Nephron progenitor cell (in vitro differentiated cells): ENCODE results near the gene RNPS1.
A peak's percentile ranks its signal among the peaks of the same experiment; 100 is the strongest.

Experiments
- DNase-seq: peaks from one replicate; pipeline ENCODE4 v3.0.0; 2021
- H3K27ac Mint-ChIP-seq: 2 replicates; pipeline ENCODE4 v1.8.0; 2021; ENCODE audit warnings: mild to moderate bottlenecking, moderate library complexity, mixed read lengths
- H3K27me3 Mint-ChIP-seq: 2 replicates; pipeline ENCODE4 v1.8.0; 2021; ENCODE audit warnings: mild to moderate bottlenecking, low read depth, mixed read lengths; ENCODE audit not compliant: poor library complexity
- H3K36me3 Mint-ChIP-seq: 2 replicates; pipeline ENCODE4 v1.8.0; 2021; ENCODE audit warnings: low read depth, mixed read lengths
- H3K4me1 Mint-ChIP-seq: 2 replicates; pipeline ENCODE4 v1.8.0; 2021; ENCODE audit warnings: mixed read lengths
- H3K4me3 Mint-ChIP-seq: 2 replicates; pipeline ENCODE4 v1.8.0; 2021; ENCODE audit warnings: mild to moderate bottlenecking, moderate library complexity, mixed read lengths
- H3K9me3 Mint-ChIP-seq: 2 replicates; pipeline ENCODE4 v1.8.0; 2021; ENCODE audit warnings: mild to moderate bottlenecking, moderate library complexity, mixed read lengths
- CTCF ChIP-seq: fragments of 200-600 bp; sonication (generic); IDR thresholded peaks from 2 replicates; pipeline ENCODE4 v1.5.0; 2021; ENCODE audit warnings: antibody characterized with exemption

The RNPS1 gene

GRCh38 chr16:2207872-2208271 lies 60.1 kb downstream of the RNPS1 start:
- no peak for DNase-seq
- peaks cover 12% of the 10 kb centered on the region for H3K36me3 Mint-ChIP-seq
- H3K27me3 Mint-ChIP-seq = peaks cover 9% of the 10 kb centered on the region
- H3K27ac Mint-ChIP-seq = no peak overlapping the region
- peaks cover 47% of the 10 kb centered on the region for H3K4me1 Mint-ChIP-seq
- peaks cover 7% of the 10 kb centered on the region for H3K9me3 Mint-ChIP-seq
- peak overlapping the region; percentile 80 for H3K4me3 Mint-ChIP-seq
- no peak for TF ChIP-seq CTCF

- no peak for TF ChIP-seq CTCF
- peaks cover 37% of the 10 kb centered on the region for H3K4me1 Mint-ChIP-seq
- peak overlapping the region; percentile 84 for H3K4me3 Mint-ChIP-seq
These were observed 61.0 kb downstream of the RNPS1 start for GRCh38 chr16:2206780-2207433.

GRCh38 chr16:2206420-2206779 lies 61.5 kb downstream of the RNPS1 start:
- H3K27ac Mint-ChIP-seq = peak overlapping the region; percentile 80
- peak overlapping the region; percentile 84 for H3K4me3 Mint-ChIP-seq
- H3K36me3 Mint-ChIP-seq = peaks cover 12% of the 10 kb centered on the region
- DNase-seq = no peak
- no peak for TF ChIP-seq CTCF
- peaks cover 33% of the 10 kb centered on the region for H3K4me1 Mint-ChIP-seq
- peaks cover 19% of the 10 kb centered on the region for H3K27me3 Mint-ChIP-seq
- peaks cover 13% of the 10 kb centered on the region for H3K9me3 Mint-ChIP-seq

More at GRCh38 chr16:2206780-2207433, 61.0 kb downstream of the RNPS1 start:
- Mint-ChIP-seq H3K27me3 (peaks cover 14% of the 10 kb centered on the region), H3K9me3 (peaks cover 13% of the 10 kb centered on the region), H3K27ac (peak overlapping the region; percentile 80), H3K36me3 (peaks cover 12% of the 10 kb centered on the region)
- DNase-seq = no peak

DNA sequence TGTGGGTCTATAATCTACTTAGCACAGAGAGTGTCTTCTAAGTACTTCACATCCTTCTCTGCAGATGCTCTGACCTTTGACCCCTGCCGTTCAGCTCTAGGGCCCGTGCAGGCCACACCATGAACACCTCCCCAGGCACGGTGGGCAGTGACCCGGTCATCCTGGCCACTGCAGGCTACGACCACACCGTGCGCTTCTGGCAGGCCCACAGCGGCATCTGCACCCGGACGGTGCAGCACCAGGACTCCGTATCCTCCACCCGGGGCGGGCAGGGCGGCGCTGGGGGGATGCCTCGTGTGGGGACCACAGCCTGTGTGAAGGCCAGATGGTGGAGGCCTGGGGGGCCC lies 62.0 kb downstream of the RNPS1 start:
- peak; percentile 44 for DNase-seq
- TF ChIP-seq CTCF = no peak
- Mint-ChIP-seq H3K36me3 (peaks cover 12% of the 10 kb centered on the region), H3K4me1 (peaks cover 33% of the 10 kb centered on the region), H3K4me3 (peak overlapping the region; percentile 84), H3K27me3 (peaks cover 24% of the 10 kb centered on the region), H3K9me3 (peaks cover 13% of the 10 kb centered on the region), H3K27ac (no peak overlapping the region)

GRCh38 chr16:2205104-2205966 lies 62.6 kb downstream of the RNPS1 start, which contains the start of gene MLST8:
TSS of gene MLST8 (plus strand) at chr16:2205454. CDS start at chr16:2206086, 632 bp downstream.
- Mint-ChIP-seq H3K27me3 (peaks cover 30% of the 10 kb centered on the region), H3K4me1 (peaks cover 28% of the 10 kb centered on the region), H3K36me3 (peaks cover 12% of the 10 kb centered on the region), H3K27ac (peak within 1 kb of the TSS; percentile 80), H3K9me3 (peaks cover 16% of the 10 kb centered on the region), H3K4me3 (peak within 1 kb of the TSS; percentile 84)
- no peak for TF ChIP-seq CTCF
- DNase-seq = peak; percentile 88
